DMS114 treated with DMSO at 0.1 percent for 48 hours (cell line): ENCODE data around the gene EIF2AK2.

Experiments used
- DNase-seq: peaks from one replicate; lab custom pipeline; 2025; ENCODE audit not compliant: unreplicated experiment; lab: John Stamatoyannopoulos, UW

Gene EIF2AK2

GRCh38 chr2:37104178-37104577 is 52.6 kb downstream of the EIF2AK2 start:
- no peak for DNase-seq

- no peak for DNase-seq
Measured at GRCh38 chr2:37102588-37102987, 54.2 kb downstream of the EIF2AK2 start.

GRCh38 chr2:37100054-37100453 is 56.7 kb downstream of the EIF2AK2 start:
- no peak for DNase-seq

- no peak for DNase-seq
Measured at GRCh38 chr2:37098416-37099118, 58.2 kb downstream of the EIF2AK2 start.

GRCh38 chr2:37096568-37096967 is 60.2 kb downstream of the EIF2AK2 start:
- DNase-seq: no peak

- DNase-seq: no peak
Measured at GRCh38 chr2:37091873-37092272, 64.9 kb downstream of the EIF2AK2 start.

- DNase-seq: no peak
Measured at GRCh38 chr2:37090019-37090477, 66.7 kb downstream of the EIF2AK2 start.

- no peak for DNase-seq
Measured at GRCh38 chr2:37085731-37086147, 71.0 kb downstream of the EIF2AK2 start.

- DNase-seq: no peak
Measured at GRCh38 chr2:37084797-37085196, 72.0 kb downstream of the EIF2AK2 start.

GRCh38 chr2:37083873-37084794 is 72.6 kb downstream of the EIF2AK2 start, which contains the start of the genes GPATCH11 and HEATR5B:
GPATCH11 (plus strand) TSS chr2:37084518; CDS start chr2:37088382, 3,864 bp downstream.
HEATR5B (minus strand) TSS chr2:37084372; CDS start chr2:37083414, 958 bp downstream.
- peak; percentile 94 for DNase-seq

GRCh38 chr2:37080689-37081088 is 76.1 kb downstream of the EIF2AK2 start:
- no peak for DNase-seq

- no peak for DNase-seq
Measured at GRCh38 chr2:37080266-37080665, 76.5 kb downstream of the EIF2AK2 start.

GRCh38 chr2:37070931-37071330 is 85.8 kb downstream of the EIF2AK2 start:
- no peak for DNase-seq

GRCh38 chr2:37068686-37069085 is 88.1 kb downstream of the EIF2AK2 start:
- no peak for DNase-seq

- DNase-seq: no peak
Measured at GRCh38 chr2:37061776-37062175, 95.0 kb downstream of the EIF2AK2 start.

GRCh38 chr2:37061013-37061711 is 95.6 kb downstream of the EIF2AK2 start:
- no peak for DNase-seq

GRCh38 chr2:37060446-37060845 is 96.3 kb downstream of the EIF2AK2 start:
- no peak for DNase-seq

- no peak for DNase-seq
Measured at GRCh38 chr2:37059841-37060240, 96.9 kb downstream of the EIF2AK2 start.

- no peak for DNase-seq
Measured at GRCh38 chr2:37052600-37053332, 104.0 kb downstream of the EIF2AK2 start.
